Choroid plexus epithelial cell (primary cell): ENCODE measurements around the gene RAD51B.
A peak's percentile ranks its signal among the peaks of the same experiment; 100 is the strongest.

ENCODE experiments used
- DNase-seq: peaks from one replicate; pipeline ENCODE4 v3.0.0-alpha.2; 2010; ENCODE audit warnings: low read depth
- H3K4me3 ChIP-seq: 2 replicates; pipeline ENCODE4 v1.5.1; 2011; ENCODE audit warnings: low read depth, mild to moderate bottlenecking, control low read depth, low read length, moderate library complexity
- TF ChIP-seq, protein P1 (sequence below): conservative IDR thresholded peaks from 2 replicates; pipeline ENCODE4 v1.5.1; 2011; ENCODE audit warnings: low read depth, mild to moderate bottlenecking, control low read depth, inconsistent platforms, low read length, moderate library complexity

RAD51B gene

DNA sequence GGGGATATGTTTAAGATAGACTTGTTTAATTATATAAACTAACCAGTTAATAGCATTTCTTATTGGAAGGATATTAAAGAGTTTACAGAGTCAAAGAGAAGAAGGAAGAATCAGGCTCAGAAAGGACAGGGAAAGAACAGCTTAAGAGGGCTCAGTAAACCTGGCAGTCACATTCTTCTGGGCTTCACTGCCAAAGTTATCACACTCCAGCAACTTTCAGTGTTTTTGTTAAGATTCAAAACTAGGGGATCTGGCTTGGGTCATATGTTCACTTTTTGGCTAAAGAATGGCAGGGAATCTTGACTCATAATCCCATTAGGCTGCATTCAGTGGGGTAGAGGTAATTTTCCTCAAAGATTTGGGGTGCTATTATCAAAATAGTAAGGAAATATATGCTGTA, 312.3 kb downstream of the RAD51B start:
- TF ChIP-seq, protein P1, sequence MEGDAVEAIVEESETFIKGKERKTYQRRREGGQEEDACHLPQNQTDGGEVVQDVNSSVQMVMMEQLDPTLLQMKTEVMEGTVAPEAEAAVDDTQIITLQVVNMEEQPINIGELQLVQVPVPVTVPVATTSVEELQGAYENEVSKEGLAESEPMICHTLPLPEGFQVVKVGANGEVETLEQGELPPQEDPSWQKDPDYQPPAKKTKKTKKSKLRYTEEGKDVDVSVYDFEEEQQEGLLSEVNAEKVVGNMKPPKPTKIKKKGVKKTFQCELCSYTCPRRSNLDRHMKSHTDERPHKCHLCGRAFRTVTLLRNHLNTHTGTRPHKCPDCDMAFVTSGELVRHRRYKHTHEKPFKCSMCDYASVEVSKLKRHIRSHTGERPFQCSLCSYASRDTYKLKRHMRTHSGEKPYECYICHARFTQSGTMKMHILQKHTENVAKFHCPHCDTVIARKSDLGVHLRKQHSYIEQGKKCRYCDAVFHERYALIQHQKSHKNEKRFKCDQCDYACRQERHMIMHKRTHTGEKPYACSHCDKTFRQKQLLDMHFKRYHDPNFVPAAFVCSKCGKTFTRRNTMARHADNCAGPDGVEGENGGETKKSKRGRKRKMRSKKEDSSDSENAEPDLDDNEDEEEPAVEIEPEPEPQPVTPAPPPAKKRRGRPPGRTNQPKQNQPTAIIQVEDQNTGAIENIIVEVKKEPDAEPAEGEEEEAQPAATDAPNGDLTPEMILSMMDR: no peak

DNA sequence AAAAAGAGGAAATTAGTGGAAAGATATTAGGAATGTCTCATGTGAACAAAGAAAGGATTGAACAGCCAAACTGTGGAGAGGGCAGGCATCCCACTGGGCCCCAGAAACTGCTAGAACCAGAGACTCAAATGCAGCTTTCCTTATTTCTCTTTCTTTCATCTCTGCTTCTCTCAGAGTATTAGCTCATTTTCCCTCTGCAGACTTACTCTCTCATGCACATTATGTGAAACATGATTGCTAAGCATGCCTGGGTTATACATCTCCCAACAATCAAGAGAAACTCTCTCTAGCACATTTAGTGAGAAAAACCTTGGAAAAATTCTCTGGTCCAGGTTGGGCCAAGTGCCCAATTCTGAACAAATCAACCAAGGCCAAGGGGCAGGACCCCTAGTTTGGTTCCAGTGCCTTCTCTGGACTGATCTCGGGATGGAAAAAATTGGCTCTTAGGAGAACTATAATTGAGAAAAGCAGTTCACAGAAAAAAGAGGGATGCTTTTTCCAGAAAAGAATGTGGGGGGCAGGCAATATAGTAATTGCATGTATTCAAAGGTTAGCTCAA, 313.1 kb downstream of the RAD51B start:
- DNase-seq: no peak
- TF ChIP-seq, protein P1: no peak
- H3K4me3 ChIP-seq: no peak overlapping the region

More for the DNA sequence above, 312.3 kb downstream of the RAD51B start:
- no peak for DNase-seq
- H3K4me3 ChIP-seq: no peak overlapping the region

DNA sequence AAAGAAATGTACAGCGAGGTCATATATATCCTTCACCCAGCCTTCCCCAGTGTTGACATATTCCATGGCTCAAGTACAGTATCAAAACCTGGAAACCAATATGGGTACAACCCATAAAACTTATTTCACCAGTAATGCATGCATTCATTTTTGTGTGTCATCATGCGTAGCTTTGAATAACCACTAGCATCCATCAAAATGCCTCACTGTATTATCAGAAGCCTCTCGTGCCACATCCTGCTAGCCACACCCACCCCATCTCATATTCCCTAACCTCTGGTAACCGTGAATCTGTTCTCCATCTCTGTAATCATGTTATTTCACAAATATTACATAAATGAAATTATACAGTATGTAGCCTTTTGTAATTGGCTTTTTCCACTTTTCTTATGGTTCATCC, 314.3 kb downstream of the RAD51B start:
- no peak overlapping the region for H3K4me3 ChIP-seq
- no peak for DNase-seq
- TF ChIP-seq, protein P1: no peak

DNA sequence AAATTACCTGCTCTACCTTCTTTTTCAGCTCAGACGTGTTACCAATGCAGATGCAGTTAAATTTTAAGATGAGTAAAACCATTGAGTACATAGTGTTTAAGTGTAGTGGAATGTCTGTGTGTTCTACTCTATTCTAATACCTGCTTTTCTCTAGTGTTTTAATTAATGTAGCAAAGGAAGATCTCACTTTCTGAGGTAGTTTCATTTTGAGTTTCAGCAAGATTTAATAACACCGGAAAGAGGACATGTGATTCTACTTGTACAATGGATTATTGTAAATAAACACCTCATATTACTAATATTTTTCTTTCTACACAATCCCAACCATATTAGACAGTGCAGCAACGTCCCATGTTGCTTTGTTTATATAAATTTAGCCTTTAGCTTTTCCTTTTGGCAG, 315.4 kb downstream of the RAD51B start:
- H3K4me3 ChIP-seq: no peak overlapping the region
- DNase-seq: peak; percentile 30
- TF ChIP-seq, protein P1: no peak

DNA sequence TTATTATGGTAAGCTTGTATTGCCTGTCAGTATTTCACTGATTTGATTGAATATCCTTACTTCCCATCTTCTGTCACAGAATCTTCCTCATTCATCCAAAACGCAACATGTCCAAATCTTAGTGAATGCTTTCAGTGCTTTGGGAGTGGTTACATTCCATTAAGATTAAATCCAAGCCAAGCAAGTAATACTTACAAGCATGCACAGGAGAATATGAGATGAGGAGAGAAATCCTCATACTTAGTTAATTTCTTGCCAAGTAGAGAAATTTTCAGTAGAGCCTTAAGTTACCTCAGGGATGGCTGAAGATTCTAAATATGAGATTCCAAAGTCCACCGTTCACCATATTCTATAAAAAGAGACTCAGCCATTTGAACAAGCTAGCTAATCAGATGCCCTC, 316.0 kb downstream of the RAD51B start:
- peak; percentile 59 for DNase-seq
- TF ChIP-seq, protein P1: no peak
- no peak overlapping the region for H3K4me3 ChIP-seq

DNA sequence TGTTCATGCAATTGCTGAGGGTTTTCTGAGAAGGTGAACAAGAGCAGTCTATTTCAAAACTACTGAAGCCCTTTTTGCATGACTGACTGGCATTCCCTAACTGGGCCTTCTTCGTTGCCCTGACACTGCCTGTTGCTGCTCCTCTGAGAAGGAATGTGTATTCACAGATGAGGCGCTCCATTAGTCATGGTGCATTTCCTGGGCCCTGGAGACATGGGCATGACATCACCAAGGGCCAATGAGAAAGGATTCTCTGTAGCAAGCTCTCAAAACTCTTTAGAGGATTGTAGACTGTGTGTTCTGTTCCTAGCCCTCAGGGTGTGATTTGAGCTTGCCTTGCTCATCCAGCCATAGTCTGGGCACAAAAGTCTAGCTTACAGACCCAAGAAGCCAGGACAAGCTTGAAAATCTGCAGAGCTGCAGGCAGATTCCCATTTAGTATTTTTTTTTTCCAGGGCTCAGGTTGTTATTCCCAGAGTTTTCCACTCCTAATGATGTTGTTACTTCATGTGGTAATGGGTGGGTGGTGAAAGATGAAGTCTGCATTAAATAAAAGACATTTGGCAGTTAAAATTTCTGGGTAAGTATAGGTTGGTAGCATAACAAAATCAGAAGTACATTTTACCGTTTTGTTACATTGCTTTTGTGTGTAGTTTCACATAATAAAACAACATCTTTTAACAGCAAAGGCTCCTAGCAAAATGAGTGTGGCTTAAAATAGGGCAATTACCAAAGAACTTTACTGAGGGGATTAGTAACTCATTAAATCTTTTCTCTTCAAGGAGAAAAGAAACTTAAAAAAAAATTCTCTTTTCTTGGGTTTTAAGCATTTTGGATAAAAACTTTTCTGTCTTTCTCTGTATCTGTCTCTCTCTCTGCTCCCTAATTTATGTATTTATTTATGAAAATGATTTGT, 318.4 kb downstream of the RAD51B start:
- DNase-seq: peak; percentile 98
- no peak overlapping the region for H3K4me3 ChIP-seq
- TF ChIP-seq, protein P1: no peak
